ENCODE results near the gene BNC2. TPM values are rescaled to one million over a fixed set of nuclear protein-coding genes. Genes with fewer than 3 reads are reported as not detected.

The BNC2 gene
- total and polyA plus RNA-seq, 2 of the 4 experiments (the other 2 are of a cell fraction) = 15.5 to 45.2 TPM

GRCh38 chr9:16672501-16672900, 198.0 kb downstream of the BNC2 start:
- WGBS, 2 experiments (ENCODE audit: extremely low coverage in 2 of 2, insufficient read length in 1 of 2) = no CpG with 5 or more reads among the region's 3 CpGs
- no peak overlapping the region for H3K9ac ChIP-seq (ENCODE audit: low read depth, low read length)
- BruUV-seq (replicated peaks) = no TSS peak

More at GRCh38 chr9:16672501-16672900, 198.0 kb downstream of the BNC2 start:
- Histone ChIP-seq H3K23ac (ENCODE audit: low read depth, low read length) (no peak overlapping the region), H3K9me3 (ENCODE audit: control insufficient read depth, insufficient read depth, low read length) (no peaks in the 10 kb centered on the region), H3K4ac (ENCODE audit: low read depth, low read length) (no peak overlapping the region), H2AK5ac (ENCODE audit: low read depth, low read length) (no peak overlapping the region), H3K18ac (ENCODE audit: low read depth, low read length) (no peak overlapping the region), H2BK5ac (ENCODE audit: low read depth, low read length, poor library complexity, severe bottlenecking) (no peak overlapping the region), H3K56ac (ENCODE audit: extremely low read depth, insufficient read depth, low read length) (no peak overlapping the region), H4K91ac (ENCODE audit: insufficient read depth, low read depth, low read length) (no peak overlapping the region), H4K20me1 (ENCODE audit: insufficient read depth, low read length) (peaks cover 11% of the 10 kb centered on the region), H3K27me3 (ENCODE audit: control insufficient read depth, insufficient read depth, low read length) (no peaks in the 10 kb centered on the region), H3K79me1 (ENCODE audit: low read depth in 1 of 2, low read length in 2 of 2) (peaks cover 34 to 43% of the 10 kb centered on the region in 2 experiments), H3K4me2 (ENCODE audit: low read depth, low read length) (no peak overlapping the region), H4K8ac (ENCODE audit: low read depth in 2 of 2, low read length in 2 of 2) (no peak overlapping the region), H3K36me3 (ENCODE audit: control insufficient read depth, insufficient read depth, low read length) (no peaks in the 10 kb centered on the region), H2BK15ac (ENCODE audit: low read depth, low read length) (no peak overlapping the region), H3K9me1 (ENCODE audit: insufficient read depth, low read length) (peaks cover 6% of the 10 kb centered on the region; the same call in 1 of the 2 replicates), H2AK9ac (replicated peaks; ENCODE audit: low read depth, low read length, poor library complexity) (no peak overlapping the region), H2BK120ac (ENCODE audit: low read depth, low read length) (no peak overlapping the region), H3K27ac (ENCODE audit: insufficient read depth, low read length) (no peak overlapping the region), H3K4me3 (ENCODE audit: insufficient read depth, low read depth, low read length) (no peak overlapping the region), H2AFZ (replicated peaks; ENCODE audit: low read length, poor library complexity) (no peak overlapping the region), H3K4me1 (ENCODE audit: control insufficient read depth, insufficient read depth, low read length) (peaks cover 8% of the 10 kb centered on the region), H4K5ac (ENCODE audit: low read depth, low read length) (no peak overlapping the region), H3K14ac (replicated peaks; ENCODE audit: low read depth, low read length) (no peak overlapping the region), H2BK20ac (ENCODE audit: low read depth, low read length) (no peak overlapping the region)
- intact Hi-C loops (cut with micrococcal nuclease) = no loop called here
- ChIA-PET POLR2A (ENCODE audit: unreplicated experiment) (interaction anchor here (0.7 kb wide), 1 partner anchor 1050 kb away, joined by 11 read pairs; no protein-coding TSS in a partner anchor), CTCF (no interaction called here)
- DNase-seq (no peak), ATAC-seq (ENCODE audit: low read depth) (no peak)
- no peak for TF ChIP-seq SMC3 (IDR thresholded peaks at IDR 0.05; ENCODE audit: low read depth, low read length)
- no peak for TF ChIP-seq CEBPB (IDR thresholded peaks at IDR 0.05; ENCODE audit: low read depth, low read length)
- no peak for TF ChIP-seq NFE2L2 (IDR thresholded peaks at IDR 0.05; ENCODE audit: low read depth, low read length)
- TF ChIP-seq MAFK (IDR thresholded peaks at IDR 0.05; ENCODE audit: low read depth, low read length) = no peak
- no peak for TF ChIP-seq CTCF (conservative IDR thresholded peaks at IDR 0.05; ENCODE audit: low read depth, low read length)
- no peak for TF ChIP-seq CHD1 (IDR thresholded peaks at IDR 0.05; ENCODE audit: low read depth, low read length)
- TF ChIP-seq, protein P1, sequence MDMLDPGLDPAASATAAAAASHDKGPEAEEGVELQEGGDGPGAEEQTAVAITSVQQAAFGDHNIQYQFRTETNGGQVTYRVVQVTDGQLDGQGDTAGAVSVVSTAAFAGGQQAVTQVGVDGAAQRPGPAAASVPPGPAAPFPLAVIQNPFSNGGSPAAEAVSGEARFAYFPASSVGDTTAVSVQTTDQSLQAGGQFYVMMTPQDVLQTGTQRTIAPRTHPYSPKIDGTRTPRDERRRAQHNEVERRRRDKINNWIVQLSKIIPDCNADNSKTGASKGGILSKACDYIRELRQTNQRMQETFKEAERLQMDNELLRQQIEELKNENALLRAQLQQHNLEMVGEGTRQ (IDR thresholded peaks at IDR 0.05; ENCODE audit: low read depth, low read length) = no peak
- no peak for TF ChIP-seq POLR2A (IDR thresholded peaks at IDR 0.05; ENCODE audit: low read depth, low read length)
- TF ChIP-seq MXI1 (IDR thresholded peaks at IDR 0.05; ENCODE audit: borderline replicate concordance, low read depth, low read length) = no peak
- TF ChIP-seq FOS (IDR thresholded peaks at IDR 0.05; ENCODE audit: low read depth, low read length) = no peak
- in situ Hi-C loops (cut with MboI; ENCODE audit: low sequenced_read_pairs) = no loop called here
- dilution Hi-C loops (cut with HindIII; ENCODE audit: low sequenced_read_pairs, unreplicated experiment) = no loop called here
